ENCODE results near the gene TNRC18. TPM values are rescaled to one million over a fixed set of nuclear protein-coding genes. Genes with fewer than 3 reads are reported as not detected.
A peak's percentile ranks its signal among the peaks of the same experiment; 100 is the strongest.

The TNRC18 gene
- total RNA-seq, 1 donor from 2014 or later = 197 TPM

DNA sequence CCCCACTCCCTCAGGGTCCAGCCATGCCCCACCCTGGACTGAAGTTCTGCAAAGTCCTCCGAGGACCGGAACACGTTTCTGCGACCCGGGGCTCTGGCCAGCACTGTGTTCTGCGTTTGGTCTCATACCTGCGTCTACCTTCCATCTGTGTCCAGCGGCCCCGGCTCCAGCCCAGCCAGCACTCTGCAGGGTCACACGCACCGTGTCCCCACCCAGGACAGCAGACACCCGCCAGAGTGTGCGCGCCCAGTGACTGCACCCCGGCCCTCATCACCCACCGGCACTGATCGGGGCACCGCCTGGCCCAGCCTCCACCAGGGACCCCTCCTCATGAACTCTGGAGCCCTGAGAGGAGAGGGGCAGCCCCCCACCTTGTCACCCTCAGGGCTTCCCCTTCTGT lies 120.6 kb downstream of the TNRC18 start:
- Mint-ChIP-seq H3K27me3 (no peaks in the 10 kb centered on the region), H3K27ac (peak overlapping the region; percentile 91), H3K9me3 (ENCODE audit: low read depth) (no peaks in the 10 kb centered on the region), H3K36me3 (ENCODE audit: insufficient read depth) (peaks cover 25% of the 10 kb centered on the region), H3K4me1 (ENCODE audit: low read depth) (no peaks in the 10 kb centered on the region), H3K4me3 (ENCODE audit: low read depth) (no peak overlapping the region)
- DNase-seq (ENCODE audit: low spot score, unreplicated experiment) = no peak
- no peak for TF ChIP-seq CTCF (IDR thresholded peaks at IDR 0.05; ENCODE audit: unreplicated experiment)

- Mint-ChIP-seq H3K27ac (peak overlapping the region; percentile 83), H3K4me1 (ENCODE audit: low read depth) (no peaks in the 10 kb centered on the region), H3K4me3 (ENCODE audit: low read depth) (no peak overlapping the region), H3K9me3 (ENCODE audit: low read depth) (no peaks in the 10 kb centered on the region), H3K27me3 (no peaks in the 10 kb centered on the region), H3K36me3 (ENCODE audit: insufficient read depth) (peaks cover 26% of the 10 kb centered on the region)
- no peak for DNase-seq (ENCODE audit: low spot score, unreplicated experiment)
- TF ChIP-seq CTCF (IDR thresholded peaks at IDR 0.05; ENCODE audit: unreplicated experiment) = peak; percentile 23
Measured at GRCh38 chr7:5302577-5302976, 121.1 kb downstream of the TNRC18 start.

- no peaks in the 10 kb centered on the region for H3K9me3 Mint-ChIP-seq (ENCODE audit: low read depth)
- no peaks in the 10 kb centered on the region for H3K4me1 Mint-ChIP-seq (ENCODE audit: low read depth)
- no peak overlapping the region for H3K4me3 Mint-ChIP-seq (ENCODE audit: low read depth)
- H3K27ac Mint-ChIP-seq = no peak overlapping the region
- H3K36me3 Mint-ChIP-seq (ENCODE audit: insufficient read depth) = peaks cover 35% of the 10 kb centered on the region
- H3K27me3 Mint-ChIP-seq = no peaks in the 10 kb centered on the region
- no peak for TF ChIP-seq CTCF (IDR thresholded peaks at IDR 0.05; ENCODE audit: unreplicated experiment)
- no peak for DNase-seq (ENCODE audit: low spot score, unreplicated experiment)
Measured at GRCh38 chr7:5300366-5300765, 123.3 kb downstream of the TNRC18 start.

- no peak for DNase-seq (ENCODE audit: low spot score, unreplicated experiment)
- Mint-ChIP-seq H3K9me3 (ENCODE audit: low read depth) (no peaks in the 10 kb centered on the region), H3K36me3 (ENCODE audit: insufficient read depth) (peaks cover 42% of the 10 kb centered on the region), H3K4me3 (ENCODE audit: low read depth) (no peak overlapping the region), H3K4me1 (ENCODE audit: low read depth) (peaks cover 4% of the 10 kb centered on the region), H3K27ac (no peak overlapping the region), H3K27me3 (no peaks in the 10 kb centered on the region)
- no peak for TF ChIP-seq CTCF (IDR thresholded peaks at IDR 0.05; ENCODE audit: unreplicated experiment)
Measured at GRCh38 chr7:5296611-5297226, 126.9 kb downstream of the TNRC18 start.

DNA sequence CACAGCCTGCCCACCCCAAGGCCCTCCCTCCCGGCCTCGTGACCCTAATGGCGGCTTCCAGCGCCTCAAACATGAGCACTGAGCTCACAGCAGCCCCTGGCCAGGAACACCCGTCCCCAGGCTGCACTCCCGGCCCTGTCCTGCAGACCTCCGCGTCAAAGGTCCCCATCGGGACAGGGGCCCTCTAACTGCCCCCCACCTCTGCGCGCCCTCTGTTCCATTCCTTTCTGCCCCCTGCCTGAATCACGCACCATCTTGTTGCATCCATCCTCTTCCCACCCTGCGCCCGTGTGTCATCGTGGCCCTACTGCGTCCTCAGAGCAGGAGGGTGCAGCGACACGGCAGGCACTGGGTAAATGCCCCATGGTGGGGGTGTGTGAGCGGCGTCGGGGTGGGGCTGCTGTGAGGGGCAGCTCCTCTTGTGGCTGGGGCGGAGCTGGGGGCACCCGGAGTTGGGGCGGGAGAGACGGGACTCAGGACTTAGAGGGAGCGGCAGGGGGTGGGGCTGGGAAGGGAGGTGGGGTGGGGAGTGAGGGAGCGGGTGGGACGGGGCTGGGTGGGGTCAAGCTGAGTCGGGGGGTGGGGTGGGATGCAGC lies 127.5 kb downstream of the TNRC18 start:
- Mint-ChIP-seq H3K27me3 (no peaks in the 10 kb centered on the region), H3K36me3 (ENCODE audit: insufficient read depth) (peaks cover 40% of the 10 kb centered on the region), H3K4me3 (ENCODE audit: low read depth) (no peak overlapping the region), H3K27ac (no peak overlapping the region), H3K4me1 (ENCODE audit: low read depth) (peaks cover 4% of the 10 kb centered on the region), H3K9me3 (ENCODE audit: low read depth) (no peaks in the 10 kb centered on the region)
- no peak for DNase-seq (ENCODE audit: low spot score, unreplicated experiment)
- TF ChIP-seq CTCF (IDR thresholded peaks at IDR 0.05; ENCODE audit: unreplicated experiment) = no peak
